GM21360 (cell line): ENCODE measurements around the gene MERTK.
"Not testable (repeated sequence)": the region's sequence is repeated elsewhere in the genome, so short reads cannot be mapped to it uniquely, and the experiment has no call there.

Experiments
- ATAC-seq: cut with Tn5 transposase; IDR thresholded peaks from one replicate; pipeline ENCODE4 v1.9.1; 2021; ENCODE audit warnings: mild to moderate bottlenecking, moderate library complexity; ENCODE audit not compliant: unreplicated experiment

MERTK gene

GRCh38 chr2:111897924-111898702 lies at the start of gene MERTK:
Gene MERTK (plus strand): TSS chr2:111898607. CDS start chr2:111898736, 129 bp downstream.
- ATAC-seq, result peak; percentile 71

GRCh38 chr2:111850646-111851045 lies 47.8 kb upstream of the MERTK start:
- ATAC-seq, result not testable (repeated sequence)

- not testable (repeated sequence) for ATAC-seq
Measured at GRCh38 chr2:111852544-111852943, 45.9 kb upstream of the MERTK start.

GRCh38 chr2:111860005-111860404 lies 38.4 kb upstream of the MERTK start:
- not testable (repeated sequence) for ATAC-seq

- ATAC-seq, result not testable (repeated sequence)
Measured at GRCh38 chr2:111865124-111865523, 33.3 kb upstream of the MERTK start.

- ATAC-seq, result not testable (repeated sequence)
Measured at GRCh38 chr2:111872806-111873205, 25.6 kb upstream of the MERTK start.

GRCh38 chr2:111883661-111884591 lies 14.5 kb upstream of the MERTK start, which contains the start of gene ANAPC1:
Gene ANAPC1 (minus strand): TSS chr2:111884193. CDS start chr2:111880825, 3,368 bp downstream.
- peak; percentile 85 for ATAC-seq

GRCh38 chr2:111884592-111884964 lies 13.8 kb upstream of the MERTK start:
- ATAC-seq, result no peak

- no peak for ATAC-seq
Measured at GRCh38 chr2:111896024-111896423, 2.4 kb upstream of the MERTK start.

- no peak for ATAC-seq
Measured at GRCh38 chr2:111896576-111896975, 1.8 kb upstream of the MERTK start.

- no peak for ATAC-seq
Measured at GRCh38 chr2:111897630-111897923, 830 bp upstream of the MERTK start.

GRCh38 chr2:111898703-111899514 lies 502 bp downstream of the MERTK start:
- ATAC-seq, result peak; percentile 10

- no peak for ATAC-seq
Measured at GRCh38 chr2:111900859-111901258, 2.5 kb downstream of the MERTK start.

GRCh38 chr2:111903516-111903915 lies 5.1 kb downstream of the MERTK start:
- no peak for ATAC-seq

- ATAC-seq, result no peak
Measured at GRCh38 chr2:111903930-111904439, 5.6 kb downstream of the MERTK start.

GRCh38 chr2:111904726-111905474 lies 6.5 kb downstream of the MERTK start:
- no peak for ATAC-seq

- ATAC-seq, result not testable (repeated sequence)
Measured at GRCh38 chr2:111905475-111905869, 7.1 kb downstream of the MERTK start.

- no peak for ATAC-seq
Measured at GRCh38 chr2:111905990-111906735, 7.8 kb downstream of the MERTK start.

GRCh38 chr2:111908578-111908977 lies 10.2 kb downstream of the MERTK start:
- ATAC-seq, result no peak
